Adrenal gland (tissue), 12 donors: ENCODE data around the gene RASA2. TPM values are rescaled to one million over a fixed set of nuclear protein-coding genes. Genes with fewer than 3 reads are reported as not detected.

Experiments
- DNase-seq, 7 donors: peaks; one replicate each; pipeline ENCODE4 v3.0.0-alpha.2; 2019 to 2020
- H3K27ac ChIP-seq, 5 donors: fragments of 200-600 bp; sonication (generic) in 4 of 5; 1 replicate in 3 of 5; 2 replicates in 2 of 5; pipeline versions ENCODE4 v1.5.1 to v1.8.0; 2016 to 2020; ENCODE audit warnings: mild to moderate bottlenecking in 1 of 5
- H3K27me3 ChIP-seq: fragments of 200-600 bp; 2 replicates; pipeline ENCODE4 v1.8.0; 2021
- H3K36me3 ChIP-seq, 2 donors: fragments of 200-600 bp; replicated peaks in 1 of 2; 1 replicate in 1 of 2; 2 replicates in 1 of 2; pipeline versions ENCODE4 v1.5.1 to v1.8.0; 2018 to 2022
- H3K4me1 ChIP-seq, 2 donors: fragments of 200-600 bp; replicated peaks in 1 of 2; 1 replicate in 1 of 2; 2 replicates in 1 of 2; pipeline versions ENCODE4 v1.5.1 to v1.8.0; 2018 to 2021
- H3K4me3 ChIP-seq, 4 donors: fragments of 200-600 bp; sonication (generic) in 3 of 4; one replicate each; pipeline ENCODE4 v1.5.1; 2016 to 2018
- H3K9me3 ChIP-seq, 3 donors: fragments of 200-600 bp; sonication (generic) in 1 of 3; replicated peaks in 1 of 3; 1 replicate in 2 of 3; 2 replicates in 1 of 3; pipeline versions ENCODE4 v1.5.1 to v1.8.0; 2016 to 2021
- CTCF ChIP-seq, 6 experiments: fragments of 450-650 bp in 4 of 6; fragments of 200-600 bp in 2 of 6; sonication (generic) in 1 of 6; IDR thresholded peaks; 1 replicate in 5 of 6; 2 replicates in 1 of 6; pipeline versions ENCODE4 v1.5.1 to v1.8.0; 2016 to 2021; ENCODE audit warnings: antibody characterized with exemption in 6 of 6, mild to moderate bottlenecking in 2 of 6, moderate library complexity in 1 of 6
- POLR2A ChIP-seq, 2 donors: fragments of 450-650 bp; IDR thresholded peaks; one replicate each; pipeline ENCODE4 v1.6.1; 2017; ENCODE audit warnings: antibody characterized with exemption in 2 of 2, mild to moderate bottlenecking in 2 of 2, moderate library complexity in 1 of 2
- WGBS, 4 donors: extraction: QIAGEN DNeasy Blood & Tissue Kit in 2 of 4; methylation state at CpG; one replicate each; pipeline versions ENCODE4 v1.1.5 to v1.1.7; 2013 to 2017; 5-methylcytosine and 5-hydroxymethylcytosine counted together
- intact Hi-C, 2 donors: fragments of 100-400 bp; cut with DNase I; formaldehyde crosslinking; loops; one replicate each; pipeline versions ENCODE4 v1.14.1 to v1.15.0; 2022 to 2023
- polyA plus RNA-seq, 3 donors: library from polyadenylated mRNA; stranded (reverse); fragments of 200-250 nt in 2 of 3; fragments of 350-450 nt in 1 of 3; fragmentation: Illumina TruSeq in 1 of 3; extraction: RNeasy Lipid Tissue Mini Kit (QIAGEN cat#74804) in 1 of 3; gene quantifications; one replicate each; pipeline ENCODE4 v1.2.3, GENCODE V29; 2013 to 2014
- total RNA-seq, 9 donors: library from RNA; depleted of rRNA in 4 of 9; stranded (reverse); fragments of >200 nt in 4 of 9; fragments of 120-200 nt in 1 of 9; fragmentation: NEBNext Ultra II Directional in 1 of 9; extraction: Animal tissue kit (Norgen Biotek cat#: 25700) in 1 of 9; gene quantifications; one replicate each; pipeline versions ENCODE4 v1.1.0 to v1.2.4, GENCODE V29; 2013 to 2023
- donor health status: healthy with polysubstance abuse.
- donor health status: Bipolar disorder and iron deficiency.
- donor health status: DM: yes; HTN: yes; CAD: no.
- donor health status: DM: no; HTN: no; CAD: no.
- donor health status: DM: no; HTN: no; CAD: no.
- donor health status: DM: yes; HTN: yes; CAD: no.

RASA2 gene
- total and polyA plus RNA-seq, 12 donors: 5.7 to 52.5 (median 10.2) TPM

GRCh38 chr3:141539431-141540187 is 52.8 kb downstream of the RASA2 start:
- DNase-seq: no peak
- Histone ChIP-seq H3K36me3 (no peaks in the 10 kb centered on the region), H3K4me3 (no peak overlapping the region), H3K27me3 (no peaks in the 10 kb centered on the region), H3K27ac (no peak overlapping the region), H3K4me1 (peaks cover 17 to 42% of the 10 kb centered on the region in 2 donors), H3K9me3 (no peaks in the 10 kb centered on the region)
- TF ChIP-seq POLR2A (IDR thresholded peaks at IDR 0.05) (no peak), CTCF (IDR thresholded peaks at IDR 0.05) (no peak)
- 88 to 94% (median 91%) methylated on average over 5 of the region's 5 CpGs for WGBS, 4 donors
- intact Hi-C loops: no loop called here

GRCh38 chr3:141540531-141540930 is 53.7 kb downstream of the RASA2 start:
- Histone ChIP-seq H3K9me3 (no peaks in the 10 kb centered on the region), H3K4me1 (peaks cover 17 to 42% of the 10 kb centered on the region in 2 donors), H3K27ac (no peak overlapping the region), H3K36me3 (no peaks in the 10 kb centered on the region), H3K27me3 (no peaks in the 10 kb centered on the region), H3K4me3 (no peak overlapping the region)
- intact Hi-C loops: no loop called here
- TF ChIP-seq POLR2A (IDR thresholded peaks at IDR 0.05): no peak
- TF ChIP-seq CTCF (IDR thresholded peaks at IDR 0.05): no peak
- no peak for DNase-seq
- 44 to 60% (median 49%) methylated on average over 2 of the region's 2 CpGs for WGBS, 4 donors

- Histone ChIP-seq H3K27me3 (no peaks in the 10 kb centered on the region), H3K9me3 (peaks cover 0 to 7% (median 0%) of the 10 kb centered on the region in 3 donors), H3K27ac (no peak overlapping the region), H3K4me3 (no peak overlapping the region), H3K4me1 (peaks cover 14 to 34% of the 10 kb centered on the region in 2 donors), H3K36me3 (no peaks in the 10 kb centered on the region)
- DNase-seq: no peak
- 96 to 98% (median 97%) methylated on average over 2 of the region's 2 CpGs for WGBS, 4 donors
- intact Hi-C loops: no loop called here
- TF ChIP-seq CTCF (IDR thresholded peaks at IDR 0.05): no peak
- no peak for TF ChIP-seq POLR2A (IDR thresholded peaks at IDR 0.05)
These were observed 55.6 kb downstream of the RASA2 start for GRCh38 chr3:141542202-141542969.

- no peaks in the 10 kb centered on the region for H3K36me3 ChIP-seq
- no peaks in the 10 kb centered on the region for H3K27me3 ChIP-seq
- DNase-seq: no peak
- peaks cover 10 to 31% of the 10 kb centered on the region in 2 donors for H3K4me1 ChIP-seq
- intact Hi-C loops: no loop called here
- TF ChIP-seq CTCF (IDR thresholded peaks at IDR 0.05) (peak in 4 of 6 experiments; percentile 13 to 36 (median 25)), POLR2A (IDR thresholded peaks at IDR 0.05) (no peak)
- H3K4me3 ChIP-seq: no peak overlapping the region
- peaks cover 0 to 13% (median 0%) of the 10 kb centered on the region in 3 donors for H3K9me3 ChIP-seq
- no peak overlapping the region for H3K27ac ChIP-seq
These were observed 56.2 kb downstream of the RASA2 start for GRCh38 chr3:141542989-141543388.
